Fibroblast of peridontal ligament (primary cell): ENCODE data around the gene GALNT14.

Source experiments
- DNase-seq: peaks from one replicate; pipeline ENCODE4 v3.0.0-alpha.2; 2010; ENCODE audit errors: extremely low read depth

The GALNT14 gene

DNA sequence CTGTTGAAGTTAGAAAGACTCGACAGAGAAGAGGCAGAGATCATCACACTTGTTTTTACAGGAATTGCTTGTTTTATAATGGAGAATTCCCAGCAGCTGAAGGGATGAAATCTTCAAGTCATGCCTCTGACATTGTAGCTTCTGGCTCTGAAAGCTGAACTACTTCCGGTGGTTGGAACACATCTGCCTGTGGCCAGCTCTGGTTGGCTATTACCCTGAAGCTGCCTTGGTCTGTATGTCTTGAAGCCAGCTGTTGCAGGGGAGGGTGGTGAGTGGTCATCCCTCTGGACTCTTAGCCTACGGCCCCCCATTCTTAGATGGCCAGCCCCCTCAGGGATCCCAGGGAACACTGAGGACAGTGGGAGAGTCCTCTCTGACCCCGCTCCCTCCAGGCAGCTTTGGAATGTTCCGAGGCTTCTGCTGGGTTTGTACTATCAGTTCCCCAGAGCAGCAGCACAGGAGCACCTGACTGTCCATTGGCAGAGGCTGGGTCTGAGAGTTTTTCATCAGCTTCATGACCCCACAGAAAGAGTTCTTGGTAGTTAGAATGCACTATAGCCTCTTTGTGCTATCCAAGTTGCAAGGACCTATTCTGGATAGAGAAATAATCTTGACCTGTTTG, 243.6 kb downstream of the GALNT14 start:
- no peak for DNase-seq

- DNase-seq = no peak
Observed at GRCh38 chr2:30888852-30889409, 249.3 kb downstream of the GALNT14 start.

- no peak for DNase-seq
Observed at GRCh38 chr2:30886080-30886479, 252.2 kb downstream of the GALNT14 start.

DNA sequence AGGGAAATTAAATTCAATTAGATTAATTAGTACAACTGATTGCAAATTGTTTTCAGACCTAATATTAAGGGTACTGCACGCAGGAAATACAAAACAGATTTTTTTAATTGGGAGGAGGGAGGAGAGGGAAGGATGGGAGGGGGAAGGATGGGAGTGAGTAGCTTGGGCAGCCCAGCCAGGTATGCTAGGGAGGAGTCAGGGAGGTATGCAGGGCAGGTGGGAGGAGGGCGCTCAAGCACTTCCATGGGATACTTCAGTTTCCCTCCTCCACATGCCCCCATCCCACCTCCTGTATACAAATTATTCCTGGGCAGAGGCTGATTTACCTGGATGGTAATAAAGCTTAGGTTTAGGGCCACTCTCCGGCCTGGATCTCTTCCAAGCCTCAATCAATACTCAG, 254.4 kb downstream of the GALNT14 start:
- DNase-seq = no peak

DNA sequence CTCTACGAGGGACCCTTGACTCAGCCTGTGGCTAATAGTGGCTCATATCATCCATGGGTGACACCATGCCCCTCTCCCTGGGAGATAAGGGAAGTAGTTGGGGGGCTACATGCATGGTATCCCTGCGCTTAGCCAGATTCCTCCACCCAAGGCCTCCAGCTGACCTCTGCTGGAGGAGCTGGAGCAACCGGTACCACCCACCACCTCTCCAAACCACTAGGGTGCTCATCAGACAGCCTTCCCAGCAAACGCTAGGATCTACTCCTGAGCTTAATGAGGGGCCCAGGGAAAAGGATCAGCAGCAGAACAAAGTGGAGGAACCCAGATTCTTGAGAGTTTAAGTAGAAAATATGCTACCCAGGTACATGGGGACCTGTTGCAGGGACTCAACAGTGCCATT, 255.1 kb downstream of the GALNT14 start:
- DNase-seq = no peak

DNA sequence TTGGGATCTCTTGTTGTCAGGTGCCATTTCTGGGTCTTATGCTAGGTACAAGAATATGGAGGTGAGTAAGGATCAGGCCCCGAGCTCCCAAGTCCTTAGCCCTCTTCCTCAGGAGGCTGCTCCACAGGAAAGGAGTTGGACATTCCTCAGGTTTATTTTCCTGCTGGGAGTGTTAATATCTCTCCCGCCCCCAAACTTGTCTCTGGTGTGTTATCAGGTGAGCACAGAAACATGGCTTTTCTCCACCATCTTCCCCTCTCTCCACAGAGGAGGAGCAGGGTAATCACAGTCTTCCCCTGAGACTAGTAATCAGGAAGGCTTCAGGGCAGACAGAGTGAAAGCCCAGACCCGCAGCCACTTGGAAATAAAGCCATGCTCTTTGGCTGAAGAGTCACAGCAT, 257.7 kb downstream of the GALNT14 start:
- no peak for DNase-seq

- no peak for DNase-seq
Observed at GRCh38 chr2:30877833-30878232, 260.4 kb downstream of the GALNT14 start.

GRCh38 chr2:30872797-30873196, 265.4 kb downstream of the GALNT14 start:
- no peak for DNase-seq

DNA sequence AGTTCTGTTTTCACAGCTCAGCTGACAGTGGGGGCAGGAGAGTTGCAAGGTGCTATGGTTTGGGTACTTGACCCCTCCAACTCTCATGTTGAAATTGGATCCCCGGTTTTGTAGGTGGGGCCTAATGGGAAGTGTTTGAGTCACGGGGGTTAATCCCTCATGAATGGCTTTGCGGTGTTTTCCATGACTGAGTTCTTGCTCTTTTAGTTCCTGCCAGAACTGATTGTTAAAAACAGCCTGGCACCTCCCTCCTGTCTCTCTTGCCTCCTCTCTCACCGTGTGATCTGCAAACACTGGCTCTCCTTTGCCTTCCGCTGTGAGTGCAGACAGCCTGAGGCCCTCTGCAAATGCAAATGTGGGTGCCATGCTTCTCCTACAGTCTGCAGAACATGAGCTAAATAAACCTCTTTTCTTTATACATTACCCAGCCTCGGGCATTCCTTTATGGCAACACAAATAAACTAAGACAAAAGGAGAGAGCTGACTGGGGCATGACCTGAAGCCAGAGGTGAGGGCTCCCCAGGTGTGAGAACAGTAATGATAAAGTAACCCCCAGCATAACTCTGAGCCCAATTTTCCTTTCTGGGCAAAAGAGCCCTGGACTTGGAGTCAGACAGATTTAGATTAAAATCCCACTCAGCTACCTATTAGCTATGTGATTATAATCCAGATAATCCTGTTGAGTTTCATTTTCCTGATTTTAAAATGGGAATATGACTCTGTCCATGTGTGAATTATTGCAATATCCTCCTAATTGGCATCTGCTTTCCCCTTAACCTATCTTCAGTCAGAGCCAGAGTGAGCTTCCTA, 266.1 kb downstream of the GALNT14 start:
- no peak for DNase-seq

DNA sequence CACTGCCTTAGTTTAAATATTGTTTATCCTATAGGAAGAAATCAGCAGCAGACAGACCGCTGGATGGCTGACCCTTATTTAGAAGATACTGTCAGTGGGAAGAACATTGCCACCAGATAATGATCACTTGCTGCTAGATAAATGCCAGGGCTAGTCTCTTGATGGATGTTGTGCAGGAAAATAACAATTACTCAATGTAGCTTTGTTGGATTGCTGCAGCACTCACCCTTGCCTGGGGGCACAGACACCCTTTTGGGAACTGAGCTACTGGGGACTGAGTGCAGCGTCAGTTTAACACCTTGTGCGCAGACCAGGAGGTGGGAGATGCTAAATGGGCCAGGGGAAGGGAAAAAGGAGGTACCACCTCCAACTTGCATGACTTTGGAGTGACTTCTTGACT, 266.8 kb downstream of the GALNT14 start:
- no peak for DNase-seq

DNA sequence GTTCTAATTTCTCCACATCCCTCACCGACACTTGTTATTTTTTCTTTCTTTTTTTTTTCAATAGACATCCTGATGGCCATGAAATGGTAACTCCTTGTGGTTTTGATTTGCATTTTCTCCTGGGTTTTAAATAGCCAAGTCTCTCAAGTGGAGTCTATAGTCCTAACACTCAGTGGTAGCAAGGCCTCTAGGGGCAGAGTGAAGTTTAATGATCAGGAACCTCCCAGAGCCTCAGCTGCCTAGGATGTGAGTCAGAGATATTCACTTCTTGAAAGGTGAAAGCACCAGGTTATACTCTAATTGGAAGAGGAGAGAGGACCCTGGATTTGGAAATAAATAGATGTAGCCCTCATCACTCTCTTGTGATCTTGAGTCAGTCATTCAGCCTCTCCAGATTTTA, 268.3 kb downstream of the GALNT14 start:
- DNase-seq = no peak

DNA sequence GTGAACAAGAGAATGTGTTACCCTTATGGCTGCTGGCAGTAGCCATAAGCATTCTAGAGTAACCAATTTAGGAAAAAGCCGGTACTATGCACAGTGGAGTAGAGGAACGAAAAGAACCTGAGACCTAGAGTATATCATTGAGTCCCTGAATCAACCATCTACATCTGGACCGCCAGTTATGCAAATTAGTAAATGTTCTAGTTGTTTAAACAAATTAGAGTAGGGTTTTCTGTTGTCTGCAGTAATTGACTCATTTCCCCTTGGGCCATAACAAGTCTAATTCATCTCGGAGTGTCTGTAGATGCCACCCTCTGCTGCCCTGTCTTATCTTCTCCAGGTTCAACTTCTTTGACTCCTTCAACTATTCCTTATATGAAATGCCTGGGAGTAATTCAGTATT, 270.9 kb downstream of the GALNT14 start:
- DNase-seq = no peak

- no peak for DNase-seq
Observed at GRCh38 chr2:30866974-30867373, 271.3 kb downstream of the GALNT14 start.

GRCh38 chr2:30865892-30866681, 272.2 kb downstream of the GALNT14 start:
- DNase-seq = no peak

DNA sequence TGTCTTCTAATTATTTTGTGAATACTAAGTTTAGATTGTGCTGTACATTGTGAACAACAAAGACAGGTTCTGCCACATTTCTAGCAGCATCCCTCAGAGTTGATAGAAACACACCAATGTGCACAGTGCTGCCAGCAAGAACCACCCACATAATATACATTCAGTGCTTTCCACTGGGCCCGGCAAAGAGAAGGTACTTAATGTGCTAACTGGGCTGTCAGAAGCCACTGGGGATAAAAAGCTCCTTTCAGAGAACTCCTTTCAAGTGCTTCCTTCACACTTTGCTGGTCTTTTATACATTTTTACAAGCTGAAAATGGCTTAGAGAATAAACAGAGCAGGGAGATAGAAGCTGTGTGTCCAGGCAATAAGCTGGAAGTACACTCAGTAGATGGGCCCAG, 273.0 kb downstream of the GALNT14 start:
- no peak for DNase-seq

GRCh38 chr2:30862054-30862651, 276.1 kb downstream of the GALNT14 start:
- peak; percentile 56 for DNase-seq

- DNase-seq = no peak
Observed at GRCh38 chr2:30860726-30861125, 277.5 kb downstream of the GALNT14 start.
